Mucosa of stomach (tissue), 1 donor: ENCODE data around the gene IDE.
"Not testable (repeated sequence)": the region's sequence is repeated elsewhere in the genome, so short reads cannot be mapped to it uniquely, and the experiment has no call there.

Source experiments
- H3K27me3 ChIP-seq: one replicate; pipeline ENCODE4 v1.7.0; 2013; ENCODE audit warnings: mild to moderate bottlenecking, low read length; ENCODE audit not compliant: control insufficient read depth, insufficient read depth
- H3K36me3 ChIP-seq: one replicate; pipeline ENCODE4 v1.7.0; 2013; ENCODE audit warnings: low read length; ENCODE audit not compliant: control insufficient read depth, insufficient read depth
- H3K4me1 ChIP-seq: one replicate; pipeline ENCODE4 v1.7.0; 2013; ENCODE audit warnings: mild to moderate bottlenecking, low read length; ENCODE audit not compliant: control insufficient read depth, insufficient read depth
- H3K4me3 ChIP-seq: one replicate; pipeline ENCODE4 v1.7.0; 2013; ENCODE audit warnings: low read length
- H3K9ac ChIP-seq: one replicate; pipeline ENCODE4 v1.7.0; 2013; ENCODE audit warnings: mild to moderate bottlenecking, low read length, moderate library complexity
- H3K9me3 ChIP-seq: one replicate; pipeline ENCODE4 v1.7.0; 2013; ENCODE audit warnings: mild to moderate bottlenecking, low read length, moderate library complexity; ENCODE audit not compliant: control insufficient read depth
- donor health status: Pancreatic carcinoma.

IDE gene

DNA sequence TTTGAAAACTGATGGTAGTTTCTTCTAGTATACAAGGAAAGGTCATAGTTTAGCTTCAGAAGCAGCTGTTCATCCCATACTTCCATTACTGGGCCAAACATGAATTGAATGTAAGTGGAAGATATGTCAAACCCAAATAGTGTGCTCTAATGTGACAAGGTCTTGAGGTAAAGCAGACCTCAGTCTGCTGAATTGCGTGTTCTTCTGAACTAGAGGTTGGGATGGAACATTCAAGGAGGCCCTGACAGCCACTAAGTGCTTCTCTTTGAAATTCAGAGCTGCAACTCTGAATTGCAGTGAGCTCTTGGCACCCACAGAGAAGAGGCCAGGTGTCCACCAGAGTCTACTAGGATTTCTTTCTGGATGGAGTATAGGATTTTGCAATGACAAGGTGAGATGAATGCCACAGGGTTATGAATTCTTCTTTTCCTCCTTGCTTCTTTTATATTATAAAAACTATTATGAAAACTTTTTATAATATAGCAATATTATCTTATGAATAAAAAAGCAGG, 98.5 kb downstream of the IDE start:
- no peaks in the 10 kb centered on the region for H3K9me3 ChIP-seq
- no peaks in the 10 kb centered on the region for H3K4me1 ChIP-seq
- no peak overlapping the region for H3K4me3 ChIP-seq
- H3K36me3 ChIP-seq: no peaks in the 10 kb centered on the region
- no peaks in the 10 kb centered on the region for H3K27me3 ChIP-seq
- no peak overlapping the region for H3K9ac ChIP-seq

DNA sequence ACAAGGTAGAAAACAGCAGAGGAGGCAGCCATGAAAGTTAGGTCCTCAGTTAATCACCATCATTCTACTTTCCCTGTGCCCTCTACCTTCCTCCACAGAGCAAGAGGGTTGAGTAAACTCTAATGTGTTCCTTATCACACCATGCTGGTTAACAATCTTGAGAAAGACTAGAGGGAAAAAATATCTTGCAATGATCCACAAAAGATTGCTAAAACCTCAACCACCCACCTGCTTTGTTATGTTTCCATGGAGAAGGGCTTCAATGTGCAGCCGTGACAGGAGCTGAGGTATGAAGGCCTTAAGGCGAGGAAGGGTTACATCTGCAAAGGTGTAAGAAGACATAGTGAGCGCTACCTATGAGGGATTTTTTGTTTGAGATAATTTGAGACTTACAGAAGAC, 103.9 kb downstream of the IDE start:
- Histone ChIP-seq H3K9me3 (no peaks in the 10 kb centered on the region), H3K4me1 (no peaks in the 10 kb centered on the region), H3K36me3 (peaks cover 7% of the 10 kb centered on the region), H3K4me3 (no peak overlapping the region), H3K27me3 (no peaks in the 10 kb centered on the region), H3K9ac (no peak overlapping the region)

DNA sequence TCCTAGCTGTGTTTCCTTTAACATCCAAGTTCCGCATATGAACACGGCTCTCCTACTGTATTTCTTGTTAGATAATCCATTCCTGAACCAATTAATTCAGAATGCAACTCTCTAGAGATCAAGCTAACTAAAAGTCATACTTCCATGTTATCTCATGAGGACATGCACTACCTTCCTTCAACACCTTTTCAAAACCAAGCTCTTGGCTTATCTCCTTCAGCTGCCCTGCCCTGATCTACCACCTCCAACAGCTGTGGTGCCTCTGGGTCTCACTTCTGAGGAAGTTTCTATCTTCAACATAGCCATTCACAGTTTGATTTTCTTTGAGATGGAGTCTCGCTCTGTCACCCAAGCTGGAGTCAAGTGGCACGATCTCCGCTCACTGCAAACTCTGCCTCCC, 109.5 kb downstream of the IDE start:
- Histone ChIP-seq H3K9ac (no peak overlapping the region), H3K4me3 (no peak overlapping the region), H3K27me3 (no peaks in the 10 kb centered on the region), H3K4me1 (no peaks in the 10 kb centered on the region), H3K36me3 (peaks cover 7% of the 10 kb centered on the region), H3K9me3 (no peaks in the 10 kb centered on the region)

- H3K4me1 ChIP-seq: no peaks in the 10 kb centered on the region
- no peaks in the 10 kb centered on the region for H3K27me3 ChIP-seq
- no peak overlapping the region for H3K4me3 ChIP-seq
- no peak overlapping the region for H3K9ac ChIP-seq
- no peaks in the 10 kb centered on the region for H3K9me3 ChIP-seq
- H3K36me3 ChIP-seq: peaks cover 5% of the 10 kb centered on the region
Measured at GRCh38 chr10:92463582-92463981, 110.3 kb downstream of the IDE start.

- not testable (repeated sequence) for H3K36me3 ChIP-seq, H3K9me3 ChIP-seq, H3K4me1 ChIP-seq, H3K9ac ChIP-seq, H3K4me3 ChIP-seq, H3K27me3 ChIP-seq
Measured at GRCh38 chr10:92454955-92455354, 118.9 kb downstream of the IDE start.

DNA sequence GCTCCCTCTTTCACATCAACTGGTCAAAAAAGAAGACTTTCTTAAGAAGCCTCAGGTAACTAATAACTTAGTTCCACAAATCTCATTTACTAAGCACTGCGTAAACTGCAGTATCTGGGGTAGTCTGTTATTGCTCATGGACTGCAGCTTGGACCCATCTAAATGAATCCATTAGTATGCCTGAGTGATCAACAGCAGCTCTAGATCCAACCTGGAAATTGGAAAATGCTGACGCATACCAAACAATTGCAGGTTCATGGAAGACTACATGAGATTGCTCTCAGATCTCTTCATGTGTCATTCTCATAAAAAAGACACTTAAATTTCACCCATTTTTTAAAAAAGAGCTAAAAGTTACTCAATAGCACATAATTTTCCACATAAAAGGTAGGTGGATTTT, 121.6 kb downstream of the IDE start:
- Histone ChIP-seq H3K4me3 (no peak overlapping the region), H3K9me3 (no peaks in the 10 kb centered on the region), H3K4me1 (no peaks in the 10 kb centered on the region), H3K27me3 (no peaks in the 10 kb centered on the region), H3K9ac (no peak overlapping the region), H3K36me3 (peaks cover 4% of the 10 kb centered on the region)

GRCh38 chr10:92451431-92451830, 122.5 kb downstream of the IDE start:
- no peaks in the 10 kb centered on the region for H3K9me3 ChIP-seq
- peaks cover 4% of the 10 kb centered on the region for H3K36me3 ChIP-seq
- no peak overlapping the region for H3K4me3 ChIP-seq
- no peaks in the 10 kb centered on the region for H3K27me3 ChIP-seq
- no peak overlapping the region for H3K9ac ChIP-seq
- no peaks in the 10 kb centered on the region for H3K4me1 ChIP-seq

DNA sequence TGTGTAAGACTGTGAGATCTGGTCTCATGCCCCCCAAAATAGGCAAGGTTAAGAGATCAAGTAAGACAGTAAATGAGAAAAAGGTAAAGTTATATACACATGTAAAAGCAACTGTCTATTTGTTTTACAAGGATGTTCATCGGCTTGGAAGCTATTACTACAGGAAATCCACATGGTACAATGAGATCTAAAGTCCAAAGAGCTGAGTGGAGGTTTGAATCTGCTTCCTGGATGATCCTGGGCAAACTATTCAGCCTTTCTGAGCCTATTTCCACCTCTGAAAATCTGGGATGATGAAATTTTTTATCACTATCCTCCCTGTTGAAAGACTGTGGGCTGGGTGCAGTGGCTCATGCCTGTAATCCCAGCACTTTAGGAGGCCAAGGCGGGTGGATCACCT, 123.0 kb downstream of the IDE start:
- no peak overlapping the region for H3K9ac ChIP-seq
- H3K36me3 ChIP-seq: peaks cover 4% of the 10 kb centered on the region
- H3K4me3 ChIP-seq: no peak overlapping the region
- H3K4me1 ChIP-seq: no peaks in the 10 kb centered on the region
- H3K9me3 ChIP-seq: no peaks in the 10 kb centered on the region
- no peaks in the 10 kb centered on the region for H3K27me3 ChIP-seq

GRCh38 chr10:92440578-92440977, 133.3 kb downstream of the IDE start:
- H3K4me1 ChIP-seq: no peaks in the 10 kb centered on the region
- H3K4me3 ChIP-seq: no peak overlapping the region
- no peaks in the 10 kb centered on the region for H3K9me3 ChIP-seq
- no peaks in the 10 kb centered on the region for H3K27me3 ChIP-seq
- no peak overlapping the region for H3K9ac ChIP-seq
- no peaks in the 10 kb centered on the region for H3K36me3 ChIP-seq

DNA sequence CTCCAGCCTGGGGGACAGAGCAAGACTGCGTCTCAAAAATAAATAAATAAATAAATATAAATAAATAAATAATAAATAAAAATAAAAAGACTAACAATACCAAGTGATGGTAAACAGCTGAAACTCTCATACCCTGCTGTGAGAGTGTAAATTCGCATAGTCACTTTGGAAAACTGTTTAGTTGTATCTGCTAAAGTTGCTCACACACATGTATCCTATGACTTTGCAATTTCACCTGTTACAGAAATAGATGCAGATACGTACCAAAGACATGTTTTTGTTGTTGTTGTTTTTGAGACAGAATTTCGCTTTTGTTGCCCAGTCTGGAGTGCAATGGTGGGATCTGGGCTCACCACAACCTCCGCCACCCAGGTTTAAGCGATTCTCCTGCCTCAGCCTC, 135.7 kb downstream of the IDE start:
- no peaks in the 10 kb centered on the region for H3K9me3 ChIP-seq
- H3K9ac ChIP-seq: no peak overlapping the region
- H3K4me1 ChIP-seq: no peaks in the 10 kb centered on the region
- H3K4me3 ChIP-seq: no peak overlapping the region
- H3K27me3 ChIP-seq: no peaks in the 10 kb centered on the region
- H3K36me3 ChIP-seq: no peaks in the 10 kb centered on the region

DNA sequence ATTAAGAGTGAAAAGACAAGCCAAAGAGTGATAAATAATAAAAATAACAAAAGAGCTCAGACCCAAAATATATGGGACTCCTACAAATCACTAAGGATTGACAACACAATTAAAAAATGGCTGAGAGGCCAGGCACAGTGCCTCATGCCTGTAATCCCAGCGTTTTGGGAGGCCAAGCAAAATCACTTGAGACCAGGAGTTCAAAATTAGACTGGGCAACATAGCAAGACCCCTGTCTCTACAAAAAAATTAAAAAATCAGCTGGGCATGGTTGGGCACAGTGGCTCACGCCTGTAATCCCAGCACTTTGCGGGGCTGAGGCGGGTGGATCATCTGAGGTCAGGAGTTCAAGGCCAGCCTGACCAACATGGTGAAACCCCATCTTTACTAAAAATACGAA, 137.3 kb downstream of the IDE start:
- no peaks in the 10 kb centered on the region for H3K9me3 ChIP-seq
- no peaks in the 10 kb centered on the region for H3K36me3 ChIP-seq
- H3K27me3 ChIP-seq: no peaks in the 10 kb centered on the region
- H3K9ac ChIP-seq: no peak overlapping the region
- H3K4me1 ChIP-seq: no peaks in the 10 kb centered on the region
- H3K4me3 ChIP-seq: no peak overlapping the region

DNA sequence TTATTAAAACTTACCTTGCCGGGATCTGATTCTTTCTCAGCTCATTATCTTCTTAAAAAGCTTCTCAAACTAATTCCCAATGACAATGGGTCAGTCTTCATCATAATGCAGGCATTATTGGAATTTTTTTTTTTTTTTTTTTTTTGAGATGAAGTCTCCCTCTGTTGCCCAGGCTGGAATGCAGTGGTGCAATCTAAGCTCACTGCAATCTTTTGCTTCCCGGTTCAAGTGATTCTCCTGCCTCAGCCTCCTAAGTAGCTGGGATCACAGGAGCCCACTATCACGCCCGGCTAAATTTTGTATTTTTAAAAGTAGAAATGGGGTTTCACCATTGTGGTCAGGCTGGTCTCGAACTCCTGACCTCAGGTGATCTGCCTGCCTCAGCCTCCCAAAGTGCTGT, 137.8 kb downstream of the IDE start:
- H3K27me3 ChIP-seq, H3K4me3 ChIP-seq, H3K9ac ChIP-seq, H3K9me3 ChIP-seq, H3K36me3 ChIP-seq, H3K4me1 ChIP-seq: not testable (repeated sequence)

GRCh38 chr10:92434385-92434784, 139.5 kb downstream of the IDE start:
- Histone ChIP-seq H3K4me1 (no peaks in the 10 kb centered on the region), H3K9ac (no peak overlapping the region), H3K36me3 (no peaks in the 10 kb centered on the region), H3K27me3 (no peaks in the 10 kb centered on the region), H3K4me3 (no peak overlapping the region), H3K9me3 (no peaks in the 10 kb centered on the region)
